NCI-H460 (cell line): ENCODE measurements around the gene CYB5RL. TPM values are rescaled to one million over a fixed set of nuclear protein-coding genes. Genes with fewer than 3 reads are reported as not detected.
A peak's percentile ranks its signal among the peaks of the same experiment; 100 is the strongest.
"Not testable (repeated sequence)": the region's sequence is repeated elsewhere in the genome, so short reads cannot be mapped to it uniquely, and the experiment has no call there.

ENCODE experiments used
- DNase-seq: peaks from one replicate; pipeline ENCODE4 v3.0.0-alpha.2; 2016; ENCODE audit warnings: low read depth; ENCODE audit errors: extremely low read depth
- total RNA-seq: library from RNA; depleted of rRNA; stranded (reverse); fragments of >200 nt; shearing (Covaris generic); gene quantifications from 2 replicates; pipeline ENCODE4 v1.2.3, GENCODE V29; 2014

Gene CYB5RL
- total RNA-seq, 1 experiment from 2014 or later, result 3.2 TPM

- DNase-seq, result peak; percentile 23
Measured at GRCh38 chr1:54227091-54227602, 27.3 kb upstream of the CYB5RL start.

GRCh38 chr1:54225986-54226559 lies 26.2 kb upstream of the CYB5RL start:
- no peak for DNase-seq

- no peak for DNase-seq
Measured at GRCh38 chr1:54225378-54225777, 25.5 kb upstream of the CYB5RL start.

GRCh38 chr1:54224233-54224632 lies 24.4 kb upstream of the CYB5RL start:
- no peak for DNase-seq

GRCh38 chr1:54223441-54224202 lies 23.8 kb upstream of the CYB5RL start:
- no peak for DNase-seq

- DNase-seq, result no peak
Measured at GRCh38 chr1:54222711-54223110, 22.9 kb upstream of the CYB5RL start.

- DNase-seq, result no peak
Measured at GRCh38 chr1:54221867-54222484, 22.1 kb upstream of the CYB5RL start.

GRCh38 chr1:54221113-54221834 lies 21.4 kb upstream of the CYB5RL start:
- DNase-seq, result no peak

- DNase-seq, result no peak
Measured at GRCh38 chr1:54220004-54220811, 20.4 kb upstream of the CYB5RL start.

GRCh38 chr1:54219688-54220003 lies 19.8 kb upstream of the CYB5RL start:
- DNase-seq, result no peak

GRCh38 chr1:54218883-54219687 lies 19.3 kb upstream of the CYB5RL start:
- DNase-seq, result no peak

- DNase-seq, result no peak
Measured at GRCh38 chr1:54215523-54215922, 15.7 kb upstream of the CYB5RL start.

GRCh38 chr1:54212872-54213271 lies 13.0 kb upstream of the CYB5RL start:
- DNase-seq, result no peak

GRCh38 chr1:54207896-54208295 lies 8.1 kb upstream of the CYB5RL start:
- not testable (repeated sequence) for DNase-seq

GRCh38 chr1:54207287-54207686 lies 7.5 kb upstream of the CYB5RL start:
- DNase-seq, result no peak

- DNase-seq, result no peak
Measured at GRCh38 chr1:54204199-54204598, 4.4 kb upstream of the CYB5RL start.

- DNase-seq, result no peak
Measured at GRCh38 chr1:54200519-54200997, 728 bp upstream of the CYB5RL start.

GRCh38 chr1:54199151-54199764 lies 572 bp downstream of the CYB5RL start:
- DNase-seq, result peak; percentile 40

- no peak for DNase-seq
Measured at GRCh38 chr1:54193453-54193852, 6.4 kb downstream of the CYB5RL start.
